ENCODE data around the gene CAPN9.

Gene CAPN9

GRCh38 chr1:230833511-230833910 is 86.3 kb downstream of the CAPN9 start:
- no peak for DNase-seq (ENCODE audit: low read depth)
- TF ChIP-seq POLR2A (IDR thresholded peaks at IDR 0.05; ENCODE audit: extremely low read depth, insufficient read length) (no peak), MAX (IDR thresholded peaks at IDR 0.05; ENCODE audit: low read depth, low read length) (no peak), MYC (IDR thresholded peaks at IDR 0.05; ENCODE audit: low read depth, low read length) (no peak)
- H3K4me3 ChIP-seq (ENCODE audit: low read depth, low read length), result no peak overlapping the region

GRCh38 chr1:230834292-230834691 is 87.1 kb downstream of the CAPN9 start:
- H3K4me3 ChIP-seq (ENCODE audit: low read depth, low read length), result no peak overlapping the region
- DNase-seq (ENCODE audit: low read depth), result no peak
- TF ChIP-seq CTCF (IDR thresholded peaks at IDR 0.05; ENCODE audit: low read depth, low read length), result no peak

- no peak for TF ChIP-seq MYC (IDR thresholded peaks at IDR 0.05; ENCODE audit: low read depth, low read length)
- no peak for TF ChIP-seq MAX (IDR thresholded peaks at IDR 0.05; ENCODE audit: low read depth, low read length)
- TF ChIP-seq POLR2A (IDR thresholded peaks at IDR 0.05; ENCODE audit: extremely low read depth, insufficient read length), result no peak
- TF ChIP-seq CTCF (IDR thresholded peaks at IDR 0.05; ENCODE audit: low read depth, low read length), result no peak
- no peak overlapping the region for H3K4me3 ChIP-seq (ENCODE audit: low read depth, low read length)
- DNase-seq (ENCODE audit: low read depth), result no peak
These were observed 89.2 kb downstream of the CAPN9 start for GRCh38 chr1:230836347-230836746.

GRCh38 chr1:230836793-230837192 is 89.6 kb downstream of the CAPN9 start:
- no peak overlapping the region for H3K4me3 ChIP-seq (ENCODE audit: low read depth, low read length)
- no peak for TF ChIP-seq MAX (IDR thresholded peaks at IDR 0.05; ENCODE audit: low read depth, low read length)
- DNase-seq (ENCODE audit: low read depth), result no peak

GRCh38 chr1:230839173-230839572 is 92.0 kb downstream of the CAPN9 start:
- no peak overlapping the region for H3K4me3 ChIP-seq (ENCODE audit: low read depth, low read length)
- no peak for TF ChIP-seq MYC (IDR thresholded peaks at IDR 0.05; ENCODE audit: low read depth, low read length)
- TF ChIP-seq MAX (IDR thresholded peaks at IDR 0.05; ENCODE audit: low read depth, low read length), result no peak
- no peak for TF ChIP-seq CTCF (IDR thresholded peaks at IDR 0.05; ENCODE audit: low read depth, low read length)
- no peak for DNase-seq (ENCODE audit: low read depth)

- TF ChIP-seq CTCF (IDR thresholded peaks at IDR 0.05; ENCODE audit: low read depth, low read length), result no peak
- DNase-seq (ENCODE audit: low read depth), result no peak
- no peak overlapping the region for H3K4me3 ChIP-seq (ENCODE audit: low read depth, low read length)
These were observed 95.6 kb downstream of the CAPN9 start for GRCh38 chr1:230842801-230843200.

GRCh38 chr1:230843503-230844309 is 96.5 kb downstream of the CAPN9 start:
- no peak for DNase-seq (ENCODE audit: low read depth)
- no peak for TF ChIP-seq CTCF (IDR thresholded peaks at IDR 0.05; ENCODE audit: low read depth, low read length)
- no peak for TF ChIP-seq MAX (IDR thresholded peaks at IDR 0.05; ENCODE audit: low read depth, low read length)
- H3K4me3 ChIP-seq (ENCODE audit: low read depth, low read length), result no peak overlapping the region

Data from NB4 (cell line).